ENCODE measurements around the gene PDE2A. TPM values are rescaled to one million over a fixed set of nuclear protein-coding genes. Genes with fewer than 3 reads are reported as not detected.

The PDE2A gene
- total RNA-seq, 4 donors from 2014 or later = 13.4 to 26.6 (median 21.9) TPM

DNA sequence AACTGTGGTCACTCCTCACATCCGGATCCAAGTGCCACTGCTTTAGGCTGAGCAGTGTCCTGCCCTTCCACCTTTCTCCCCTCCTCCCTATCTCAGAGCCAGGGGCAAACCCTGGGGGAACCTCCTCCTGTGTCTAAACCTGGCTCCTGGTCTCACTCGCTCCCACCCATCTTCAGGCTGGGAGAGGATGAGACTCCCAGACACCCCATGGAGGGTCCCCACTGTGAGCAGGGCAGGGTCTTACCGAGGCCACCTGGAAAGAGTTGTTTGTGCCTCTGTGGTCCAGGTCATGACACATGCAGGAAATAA lies 93.6 kb downstream of the PDE2A start:
- H3K4me3 ChIP-seq = no peak overlapping the region
- no peak for DNase-seq
- TF ChIP-seq, protein P1, sequence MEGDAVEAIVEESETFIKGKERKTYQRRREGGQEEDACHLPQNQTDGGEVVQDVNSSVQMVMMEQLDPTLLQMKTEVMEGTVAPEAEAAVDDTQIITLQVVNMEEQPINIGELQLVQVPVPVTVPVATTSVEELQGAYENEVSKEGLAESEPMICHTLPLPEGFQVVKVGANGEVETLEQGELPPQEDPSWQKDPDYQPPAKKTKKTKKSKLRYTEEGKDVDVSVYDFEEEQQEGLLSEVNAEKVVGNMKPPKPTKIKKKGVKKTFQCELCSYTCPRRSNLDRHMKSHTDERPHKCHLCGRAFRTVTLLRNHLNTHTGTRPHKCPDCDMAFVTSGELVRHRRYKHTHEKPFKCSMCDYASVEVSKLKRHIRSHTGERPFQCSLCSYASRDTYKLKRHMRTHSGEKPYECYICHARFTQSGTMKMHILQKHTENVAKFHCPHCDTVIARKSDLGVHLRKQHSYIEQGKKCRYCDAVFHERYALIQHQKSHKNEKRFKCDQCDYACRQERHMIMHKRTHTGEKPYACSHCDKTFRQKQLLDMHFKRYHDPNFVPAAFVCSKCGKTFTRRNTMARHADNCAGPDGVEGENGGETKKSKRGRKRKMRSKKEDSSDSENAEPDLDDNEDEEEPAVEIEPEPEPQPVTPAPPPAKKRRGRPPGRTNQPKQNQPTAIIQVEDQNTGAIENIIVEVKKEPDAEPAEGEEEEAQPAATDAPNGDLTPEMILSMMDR (IDR thresholded peaks at IDR 0.05 in 4 of 5, conservative IDR thresholded peaks at IDR 0.05 in 1 of 5) = no peak
- TF ChIP-seq POLR2A (IDR thresholded peaks at IDR 0.05) = no peak
- intact Hi-C loops (cut with DNase I; ENCODE audit: low total_unique reads) = no loop called here
- H3K27me3 ChIP-seq = peaks cover 4 to 13% (median 5%) of the 10 kb centered on the region in 3 donors
- in situ Hi-C loops (cut with MboI; ENCODE audit: low sequenced_read_pairs in 4 of 4) = no loop called here
- no peaks in the 10 kb centered on the region for H3K4me1 ChIP-seq
- no peak overlapping the region for H3K27ac ChIP-seq
- no peak for ATAC-seq
- H3K9me3 ChIP-seq = no peaks in the 10 kb centered on the region
- H3K36me3 ChIP-seq = peaks cover 0 to 14% of the 10 kb centered on the region in 2 donors

- TF ChIP-seq POLR2A (IDR thresholded peaks at IDR 0.05) = no peak
- TF ChIP-seq, protein P1 (IDR thresholded peaks at IDR 0.05 in 4 of 5, conservative IDR thresholded peaks at IDR 0.05 in 1 of 5) = no peak
- H3K27me3 ChIP-seq = peaks cover 2 to 8% (median 3%) of the 10 kb centered on the region in 3 donors
Measured at GRCh38 chr11:72579816-72580641, 94.2 kb downstream of the PDE2A start.

GRCh38 chr11:72578991-72579815 lies 95.0 kb downstream of the PDE2A start:
- intact Hi-C loops (cut with DNase I; ENCODE audit: low total_unique reads) = no loop called here
- no peak for ATAC-seq
- Histone ChIP-seq H3K4me3 (no peak overlapping the region), H3K27me3 (no peaks in the 10 kb centered on the region), H3K36me3 (peaks cover 0 to 14% of the 10 kb centered on the region in 2 donors), H3K4me1 (no peaks in the 10 kb centered on the region), H3K27ac (no peak overlapping the region), H3K9me3 (no peaks in the 10 kb centered on the region)
- DNase-seq = peak in 1 of 2 donors; percentile 3
- in situ Hi-C loops (cut with MboI; ENCODE audit: low sequenced_read_pairs in 4 of 4) = loop anchor here in 3 of 4 donors (10.0 kb wide), 1 partner anchor 104 kb away; no protein-coding TSS in a partner anchor
- no peak for TF ChIP-seq POLR2A (IDR thresholded peaks at IDR 0.05)
- TF ChIP-seq, protein P1 (IDR thresholded peaks at IDR 0.05 in 4 of 5, conservative IDR thresholded peaks at IDR 0.05 in 1 of 5) = no peak

More at GRCh38 chr11:72579816-72580641, 94.2 kb downstream of the PDE2A start:
- DNase-seq (peak in 1 of 2 donors; percentile 6), ATAC-seq (no peak)
- in situ Hi-C loops (cut with MboI; ENCODE audit: low sequenced_read_pairs in 4 of 4) = loop anchor here in 3 of 4 donors (10.0 kb wide), 1 partner anchor 105 kb away; no protein-coding TSS in a partner anchor
- Histone ChIP-seq H3K36me3 (peaks cover 0 to 14% of the 10 kb centered on the region in 2 donors), H3K27ac (no peak overlapping the region), H3K9me3 (no peaks in the 10 kb centered on the region), H3K4me1 (no peaks in the 10 kb centered on the region), H3K4me3 (no peak overlapping the region)
- intact Hi-C loops (cut with DNase I; ENCODE audit: low total_unique reads) = no loop called here

GRCh38 chr11:72578566-72578965 lies 95.7 kb downstream of the PDE2A start:
- no peak for ATAC-seq
- no peak overlapping the region for H3K4me3 ChIP-seq
- H3K9me3 ChIP-seq = no peaks in the 10 kb centered on the region
- TF ChIP-seq POLR2A (IDR thresholded peaks at IDR 0.05) = no peak
- TF ChIP-seq, protein P1 (IDR thresholded peaks at IDR 0.05 in 4 of 5, conservative IDR thresholded peaks at IDR 0.05 in 1 of 5) = no peak
- DNase-seq = peak in 1 of 2 donors; percentile 3
- H3K36me3 ChIP-seq = peaks cover 0 to 14% of the 10 kb centered on the region in 2 donors
- no peaks in the 10 kb centered on the region for H3K4me1 ChIP-seq
- intact Hi-C loops (cut with DNase I; ENCODE audit: low total_unique reads) (no loop called here), in situ Hi-C loops (cut with MboI; ENCODE audit: low sequenced_read_pairs in 4 of 4) (loop anchor here in 3 of 4 donors (10.0 kb wide), 1 partner anchor 104 kb away; no protein-coding TSS in a partner anchor)
- H3K27ac ChIP-seq = no peak overlapping the region
- no peaks in the 10 kb centered on the region for H3K27me3 ChIP-seq

Data from gastrocnemius medialis (tissue), 4 donors.